PC-3 (cell line): ENCODE measurements around the gene FUT7.

Experiments used
- CTCF ChIP-seq: fragments of 300-600 bp; sonication (generic); conservative IDR thresholded peaks from 2 replicates; pipeline ENCODE4 v1.5.1; 2017; ENCODE audit warnings: antibody characterized with exemption, low read depth, mild to moderate bottlenecking, low read length
- EZH2 ChIP-seq: fragments of 300-600 bp; sonication (generic); IDR thresholded peaks from one replicate; pipeline ENCODE4 v1.6.1; 2017; ENCODE audit warnings: antibody characterized with exemption, mild to moderate bottlenecking, low read length; ENCODE audit not compliant: unreplicated experiment
- EZH2phosphoT487 ChIP-seq: fragments of 300-600 bp; sonication (generic); IDR thresholded peaks from 2 replicates; pipeline ENCODE4 v1.6.1; 2018; ENCODE audit warnings: mild to moderate bottlenecking, antibody characterized with exemption, low read length, borderline replicate concordance

GRCh38 chr9:137007108-137007815 lies 24.6 kb downstream of the FUT7 start:
- no peak for TF ChIP-seq CTCF
- TF ChIP-seq EZH2: no peak
- TF ChIP-seq EZH2phosphoT487: no peak
